Astrocyte (in vitro differentiated cells and primary cell): ENCODE measurements around the gene SERPINH1. TPM values are rescaled to one million over a fixed set of nuclear protein-coding genes. Genes with fewer than 3 reads are reported as not detected.

Experiments used
- DNase-seq: peaks from one replicate; pipeline ENCODE4 v3.0.0-alpha.2; 2010; ENCODE audit warnings: low read depth
- FAIRE-seq: peaks from 2 replicates; lab custom pipeline; 2011; peaks lifted over from hg19 to GRCh38; lab: Jason Lieb, UNC
- H2AFZ ChIP-seq: 2 replicates; pipeline ENCODE4 v1.6.0; 2012; ENCODE audit warnings: low read depth, low read length, inconsistent platforms
- H3K27ac ChIP-seq: 2 replicates; pipeline ENCODE4 v1.5.1; 2011; ENCODE audit warnings: low read depth, low read length, inconsistent platforms
- H3K27me3 ChIP-seq: 2 replicates; pipeline ENCODE4 v1.6.0; 2011; ENCODE audit warnings: low read length, inconsistent platforms; ENCODE audit not compliant: insufficient read depth
- H3K36me3 ChIP-seq: 2 replicates; pipeline ENCODE4 v1.5.1; 2011; ENCODE audit warnings: low read length, inconsistent platforms; ENCODE audit not compliant: insufficient read depth
- H3K4me1 ChIP-seq: 2 replicates; pipeline ENCODE4 v1.5.1; 2011; ENCODE audit warnings: low read length, inconsistent platforms; ENCODE audit not compliant: insufficient read depth
- H3K4me2 ChIP-seq: 2 replicates; pipeline ENCODE4 v1.6.0; 2012; ENCODE audit warnings: low read length, inconsistent platforms
- H3K4me3 ChIP-seq: 2 replicates; pipeline ENCODE4 v1.5.1; 2011; ENCODE audit warnings: low read depth, mild to moderate bottlenecking, low read length, inconsistent platforms; ENCODE audit not compliant: insufficient read depth
- H3K79me2 ChIP-seq: 2 replicates; pipeline ENCODE4 v1.6.0; 2012; ENCODE audit warnings: mild to moderate bottlenecking, low read length, inconsistent platforms; ENCODE audit not compliant: insufficient read depth
- H3K9ac ChIP-seq: 2 replicates; pipeline ENCODE4 v1.6.0; 2012; ENCODE audit warnings: mild to moderate bottlenecking, low read length, inconsistent platforms
- H3K9me3 ChIP-seq: 2 replicates; pipeline ENCODE4 v1.5.1; 2012; ENCODE audit warnings: low read depth, mild to moderate bottlenecking, low read length, inconsistent platforms; ENCODE audit not compliant: insufficient read depth
- H4K20me1 ChIP-seq: 2 replicates; pipeline ENCODE4 v1.6.0; 2012; ENCODE audit warnings: low read length, inconsistent platforms; ENCODE audit not compliant: insufficient read depth
- H3K27ac Mint-ChIP-seq: one replicate; pipeline ENCODE4 v1.8.0; 2021; ENCODE audit warnings: mild to moderate bottlenecking, mixed read lengths; ENCODE audit not compliant: unreplicated experiment
- H3K27me3 Mint-ChIP-seq: one replicate; pipeline ENCODE4 v1.8.0; 2021; ENCODE audit warnings: low read depth, mixed read lengths; ENCODE audit not compliant: unreplicated experiment
- H3K36me3 Mint-ChIP-seq: one replicate; pipeline ENCODE4 v1.8.0; 2021; ENCODE audit warnings: low read depth, mixed read lengths; ENCODE audit not compliant: unreplicated experiment
- H3K4me1 Mint-ChIP-seq: one replicate; pipeline ENCODE4 v1.8.0; 2021; ENCODE audit warnings: low read depth, mixed read lengths; ENCODE audit not compliant: unreplicated experiment
- H3K4me3 Mint-ChIP-seq: one replicate; pipeline ENCODE4 v1.8.0; 2021; ENCODE audit warnings: mild to moderate bottlenecking, moderate library complexity, mixed read lengths; ENCODE audit not compliant: unreplicated experiment
- H3K9me3 Mint-ChIP-seq: one replicate; pipeline ENCODE4 v1.8.0; 2021; ENCODE audit warnings: mild to moderate bottlenecking, mixed read lengths; ENCODE audit not compliant: unreplicated experiment
- EZH2 ChIP-seq: IDR thresholded peaks from 2 replicates; pipeline ENCODE4 v1.6.1; 2012; ENCODE audit warnings: mild to moderate bottlenecking, low read length, inconsistent platforms; ENCODE audit not compliant: insufficient read depth
- total RNA-seq: library from RNA; stranded (reverse); gene quantifications from 2 replicates; pipeline ENCODE4 v1.2.1, GENCODE V29; 2021
- TF ChIP-seq, protein P1 (sequence below): IDR thresholded peaks from 2 replicates; pipeline ENCODE4 v1.5.1; 2011; ENCODE audit warnings: low read depth, mild to moderate bottlenecking, inconsistent platforms, low read length, moderate library complexity; ENCODE audit not compliant: insufficient read depth

The SERPINH1 gene
- total RNA-seq, 1 donor from 2014 or later = 768 TPM

DNA sequence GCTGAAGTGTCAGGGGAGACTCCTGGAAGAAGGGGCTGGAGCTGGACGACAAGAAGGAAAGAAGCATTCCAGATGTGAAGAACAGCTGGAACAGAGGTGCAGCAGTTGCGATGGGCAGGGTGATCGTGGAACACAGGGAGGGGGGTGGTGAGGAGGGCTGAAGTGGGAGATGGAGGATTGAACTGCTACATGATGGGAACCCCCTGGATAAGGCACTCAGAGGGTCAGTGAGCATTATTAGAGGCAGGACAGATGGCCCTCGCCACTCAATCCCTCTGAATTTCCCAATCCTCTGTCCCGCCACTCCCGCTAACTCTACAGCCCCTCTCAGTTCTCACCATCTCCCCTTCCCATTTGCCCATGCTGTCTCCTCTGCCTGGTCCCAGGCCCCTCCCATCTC is 14.0 kb downstream of the SERPINH1 start:
- peaks cover 19% of the 10 kb centered on the region for H3K36me3 Mint-ChIP-seq
- peak overlapping the region; percentile 53 for H3K27ac Mint-ChIP-seq
- no peak overlapping the region for H3K4me3 ChIP-seq
- H4K20me1 ChIP-seq = peaks cover 53% of the 10 kb centered on the region
- H3K4me1 Mint-ChIP-seq = peaks cover 14% of the 10 kb centered on the region
- H3K4me2 ChIP-seq = no peak overlapping the region
- H3K79me2 ChIP-seq = peaks cover 10% of the 10 kb centered on the region
- no peak overlapping the region for H3K9ac ChIP-seq
- H3K4me1 ChIP-seq = peaks cover 4% of the 10 kb centered on the region
- peaks cover 33% of the 10 kb centered on the region for H3K36me3 ChIP-seq
- H3K9me3 ChIP-seq = no peaks in the 10 kb centered on the region
- H3K27me3 ChIP-seq = no peaks in the 10 kb centered on the region
- H3K4me3 Mint-ChIP-seq = no peak overlapping the region
- no peak overlapping the region for H3K27ac ChIP-seq
- H3K9me3 Mint-ChIP-seq = no peaks in the 10 kb centered on the region
- no peak overlapping the region for H2AFZ ChIP-seq
- DNase-seq = no peak
- no peak for FAIRE-seq
- no peaks in the 10 kb centered on the region for H3K27me3 Mint-ChIP-seq
- TF ChIP-seq, protein P1, sequence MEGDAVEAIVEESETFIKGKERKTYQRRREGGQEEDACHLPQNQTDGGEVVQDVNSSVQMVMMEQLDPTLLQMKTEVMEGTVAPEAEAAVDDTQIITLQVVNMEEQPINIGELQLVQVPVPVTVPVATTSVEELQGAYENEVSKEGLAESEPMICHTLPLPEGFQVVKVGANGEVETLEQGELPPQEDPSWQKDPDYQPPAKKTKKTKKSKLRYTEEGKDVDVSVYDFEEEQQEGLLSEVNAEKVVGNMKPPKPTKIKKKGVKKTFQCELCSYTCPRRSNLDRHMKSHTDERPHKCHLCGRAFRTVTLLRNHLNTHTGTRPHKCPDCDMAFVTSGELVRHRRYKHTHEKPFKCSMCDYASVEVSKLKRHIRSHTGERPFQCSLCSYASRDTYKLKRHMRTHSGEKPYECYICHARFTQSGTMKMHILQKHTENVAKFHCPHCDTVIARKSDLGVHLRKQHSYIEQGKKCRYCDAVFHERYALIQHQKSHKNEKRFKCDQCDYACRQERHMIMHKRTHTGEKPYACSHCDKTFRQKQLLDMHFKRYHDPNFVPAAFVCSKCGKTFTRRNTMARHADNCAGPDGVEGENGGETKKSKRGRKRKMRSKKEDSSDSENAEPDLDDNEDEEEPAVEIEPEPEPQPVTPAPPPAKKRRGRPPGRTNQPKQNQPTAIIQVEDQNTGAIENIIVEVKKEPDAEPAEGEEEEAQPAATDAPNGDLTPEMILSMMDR = no peak
- TF ChIP-seq EZH2 = no peak

DNA sequence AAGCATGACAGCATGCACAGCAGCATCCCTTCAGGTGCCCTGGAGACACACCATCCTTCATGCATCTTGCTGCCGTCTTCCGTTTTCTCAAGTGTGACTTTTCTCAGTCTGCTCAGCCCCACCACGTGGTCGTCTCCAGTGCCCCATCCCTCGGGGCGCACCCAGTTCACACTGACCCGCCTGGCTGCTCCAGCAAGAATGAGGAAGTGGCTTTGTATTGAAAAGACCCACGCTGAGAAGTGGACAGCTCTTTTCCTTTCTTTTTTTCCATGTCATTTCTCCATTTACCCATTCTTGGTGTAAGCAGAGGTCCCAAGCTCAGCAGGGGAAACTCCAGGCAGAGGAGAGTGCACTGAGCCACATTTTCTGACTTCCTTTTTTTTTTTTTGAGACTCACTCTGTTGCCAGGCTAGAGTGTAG is 14.5 kb downstream of the SERPINH1 start:
- Histone ChIP-seq H3K36me3 (peaks cover 28% of the 10 kb centered on the region), H4K20me1 (peaks cover 49% of the 10 kb centered on the region), H2AFZ (no peak overlapping the region), H3K4me1 (peaks cover 4% of the 10 kb centered on the region), H3K4me3 (no peak overlapping the region), H3K4me2 (no peak overlapping the region), H3K79me2 (peaks cover 5% of the 10 kb centered on the region), H3K27me3 (no peaks in the 10 kb centered on the region), H3K27ac (no peak overlapping the region), H3K9ac (no peak overlapping the region), H3K9me3 (no peaks in the 10 kb centered on the region)
- H3K36me3 Mint-ChIP-seq = peaks cover 17% of the 10 kb centered on the region
- peaks cover 14% of the 10 kb centered on the region for H3K4me1 Mint-ChIP-seq
- peak; percentile 68 for DNase-seq
- no peaks in the 10 kb centered on the region for H3K9me3 Mint-ChIP-seq
- no peak for TF ChIP-seq EZH2
- TF ChIP-seq, protein P1 = no peak
- no peak overlapping the region for H3K4me3 Mint-ChIP-seq
- H3K27ac Mint-ChIP-seq = peak overlapping the region; percentile 53
- FAIRE-seq = no peak
- H3K27me3 Mint-ChIP-seq = no peaks in the 10 kb centered on the region

DNA sequence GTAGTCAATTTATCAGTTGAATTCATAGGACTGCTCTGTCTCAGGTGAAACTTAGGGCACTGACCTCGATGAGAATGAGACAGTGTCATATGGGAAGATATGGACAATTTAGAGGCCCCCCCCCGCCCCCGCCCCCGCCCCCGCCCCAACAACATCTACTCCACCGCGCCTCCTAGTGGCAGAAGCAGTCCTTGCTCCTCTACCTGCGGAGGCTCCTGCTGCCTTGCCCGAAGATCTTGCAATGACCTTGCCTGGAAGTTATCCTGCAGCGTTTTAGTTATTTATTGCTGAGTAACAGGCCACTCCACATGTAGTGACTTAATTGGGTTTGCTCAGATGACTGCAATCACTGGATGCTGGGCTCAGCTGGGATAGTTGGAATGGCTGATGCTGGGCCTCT is 15.2 kb downstream of the SERPINH1 start:
- Histone ChIP-seq H3K36me3 (peaks cover 21% of the 10 kb centered on the region), H3K9me3 (no peaks in the 10 kb centered on the region), H4K20me1 (peaks cover 42% of the 10 kb centered on the region), H3K4me1 (peaks cover 5% of the 10 kb centered on the region), H3K27ac (no peak overlapping the region), H3K79me2 (no peaks in the 10 kb centered on the region), H3K4me3 (no peak overlapping the region), H3K9ac (no peak overlapping the region), H3K4me2 (no peak overlapping the region), H3K27me3 (no peaks in the 10 kb centered on the region), H2AFZ (no peak overlapping the region)
- Mint-ChIP-seq H3K36me3 (peaks cover 17% of the 10 kb centered on the region), H3K4me3 (no peak overlapping the region), H3K27ac (no peak overlapping the region), H3K4me1 (peaks cover 14% of the 10 kb centered on the region), H3K27me3 (no peaks in the 10 kb centered on the region), H3K9me3 (no peaks in the 10 kb centered on the region)
- no peak for TF ChIP-seq EZH2
- TF ChIP-seq, protein P1 = peak; percentile 38
- DNase-seq (no peak), FAIRE-seq (no peak)
